GM21825 (cell line): ENCODE measurements around the gene SARDH.
"Not testable (repeated sequence)": the region's sequence is repeated elsewhere in the genome, so short reads cannot be mapped to it uniquely, and the experiment has no call there.

Experiments used
- ATAC-seq: cut with Tn5 transposase; IDR thresholded peaks from one replicate; pipeline ENCODE4 v1.9.1; 2021; ENCODE audit warnings: mild to moderate bottlenecking, moderate library complexity; ENCODE audit not compliant: unreplicated experiment

The SARDH gene

DNA sequence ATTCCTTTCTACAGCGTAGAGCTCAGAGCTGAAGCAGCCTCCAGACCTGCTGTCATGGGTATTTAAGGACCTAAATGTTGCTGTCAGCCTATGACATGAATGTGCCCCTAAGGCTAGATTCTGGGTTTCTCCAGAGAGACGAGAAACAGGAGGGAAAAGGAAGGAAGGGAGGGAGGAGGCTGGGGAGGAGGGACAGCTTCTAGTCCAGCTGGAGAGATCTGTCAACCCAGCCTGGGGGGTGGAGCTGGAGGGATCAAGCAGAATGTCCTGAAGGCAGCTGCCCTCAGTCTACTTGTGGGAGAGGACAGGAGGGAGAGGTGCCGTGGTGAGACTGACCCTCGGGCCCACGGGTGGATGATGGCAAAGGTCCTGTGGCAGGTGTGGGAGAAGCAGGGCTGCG, 103.1 kb downstream of the SARDH start:
- no peak for ATAC-seq

DNA sequence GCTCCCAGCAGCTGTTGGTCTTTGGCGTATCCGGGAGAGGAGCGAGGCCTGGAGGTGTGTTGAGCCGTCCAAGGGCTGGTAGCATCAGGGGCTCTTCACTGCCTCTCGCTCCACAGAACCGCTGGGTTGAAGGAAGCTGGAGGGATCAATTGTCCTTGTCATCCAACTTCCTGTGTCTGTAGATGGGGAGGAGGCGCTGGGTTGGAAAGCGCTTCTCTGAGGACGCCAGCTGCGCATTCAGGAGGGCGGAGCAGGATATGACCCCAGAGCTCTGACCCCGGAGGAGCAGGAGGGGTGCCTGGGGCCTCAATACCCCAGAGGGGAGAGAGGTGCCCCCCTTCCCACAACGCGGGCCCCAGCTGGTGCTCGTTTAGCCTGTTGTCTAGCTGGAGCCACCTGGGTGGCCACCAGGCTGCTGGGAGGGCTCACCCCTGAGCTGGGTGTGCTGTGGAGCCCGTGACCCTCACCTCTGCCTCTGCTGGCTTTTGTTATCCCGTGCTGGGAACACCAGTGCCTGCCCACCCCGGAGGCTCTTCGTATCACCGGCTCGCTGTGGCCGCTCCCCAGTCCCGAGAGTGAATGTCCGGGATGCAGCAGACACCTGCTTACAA, 104.0 kb downstream of the SARDH start:
- ATAC-seq, result no peak

DNA sequence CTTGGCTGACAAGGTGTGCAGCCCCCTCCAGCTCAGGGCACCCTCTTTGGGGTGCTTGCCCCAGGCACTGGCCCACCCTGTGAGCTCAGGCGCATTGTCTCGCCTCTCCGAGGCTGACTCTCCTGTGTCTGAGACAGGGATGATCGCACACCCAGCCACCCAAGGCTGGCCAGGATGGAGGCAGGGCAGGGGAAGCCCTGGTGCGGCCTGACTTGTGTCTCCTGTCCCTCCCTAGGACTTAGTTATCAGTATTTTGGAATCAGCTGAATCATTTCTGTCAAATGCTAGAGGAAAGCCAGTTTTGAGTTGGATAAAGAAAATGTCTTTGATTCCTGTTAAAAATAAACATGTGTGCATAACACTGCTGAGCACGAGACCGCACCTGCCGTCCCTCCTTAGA, 104.5 kb downstream of the SARDH start:
- ATAC-seq, result no peak

- no peak for ATAC-seq
Observed at GRCh38 chr9:133632806-133633680, 105.1 kb downstream of the SARDH start.

GRCh38 chr9:133631111-133631510, 107.0 kb downstream of the SARDH start:
- ATAC-seq, result no peak

- no peak for ATAC-seq
Observed at GRCh38 chr9:133629221-133630110, 108.7 kb downstream of the SARDH start.

DNA sequence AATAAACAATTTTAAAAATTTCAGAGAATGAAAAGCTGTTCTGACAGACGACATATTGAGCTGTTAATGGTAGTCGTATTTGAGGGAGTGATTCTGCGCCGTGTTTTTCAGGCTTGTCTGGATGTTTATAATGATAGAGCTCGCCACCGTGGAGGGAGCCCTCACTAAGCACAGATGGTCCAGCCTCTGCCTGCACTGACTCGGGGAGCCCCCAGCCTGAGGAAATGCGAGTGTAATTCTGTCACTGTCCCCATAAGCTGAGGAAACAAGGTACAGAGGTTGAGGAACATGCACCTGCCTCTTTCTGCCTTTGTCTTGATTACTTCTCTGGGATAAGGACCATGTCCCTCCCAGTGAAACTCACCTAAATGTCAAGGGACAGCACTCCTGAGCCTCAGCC, 109.4 kb downstream of the SARDH start:
- no peak for ATAC-seq

- ATAC-seq, result no peak
Observed at GRCh38 chr9:133627341-133627740, 110.8 kb downstream of the SARDH start.

DNA sequence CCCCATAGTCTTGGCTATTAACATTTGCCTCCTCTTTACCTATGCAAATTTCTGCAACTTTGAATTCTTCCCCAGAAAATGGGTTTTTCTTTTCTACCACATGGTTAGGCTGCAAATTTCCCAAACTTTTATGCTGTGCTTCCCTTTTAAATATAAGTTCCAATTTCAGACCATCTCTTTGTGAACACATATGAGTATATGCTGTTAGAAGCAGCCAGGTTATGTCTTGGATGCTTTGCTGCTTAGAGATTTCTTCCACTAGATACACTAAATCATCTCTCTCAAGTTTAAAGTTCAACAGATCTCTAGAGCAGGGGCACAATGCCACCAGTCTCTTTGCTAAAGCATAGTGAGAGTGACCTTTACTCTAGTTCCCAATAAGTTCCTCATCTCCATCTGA, 112.1 kb downstream of the SARDH start:
- ATAC-seq, result not testable (repeated sequence)

DNA sequence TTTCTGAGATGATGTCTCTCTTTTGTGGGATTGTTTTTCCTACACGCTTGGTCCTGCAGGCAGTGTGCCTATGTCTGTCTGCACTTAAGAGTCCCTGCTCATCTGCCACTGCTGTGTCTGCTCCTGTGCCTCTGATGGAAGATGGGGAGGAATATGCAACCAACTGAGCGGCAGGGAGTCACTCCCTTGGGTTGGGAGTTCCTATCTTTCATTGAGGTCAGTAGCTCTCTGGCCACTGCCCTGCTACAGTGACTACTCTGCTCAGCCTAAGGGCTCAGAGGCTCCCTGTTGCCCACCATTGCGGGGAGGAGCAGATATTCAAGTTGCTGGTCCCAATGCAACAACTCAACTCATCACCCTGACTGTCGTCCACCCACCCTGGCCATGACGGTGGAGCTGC, 115.6 kb downstream of the SARDH start:
- ATAC-seq, result no peak

- no peak for ATAC-seq
Observed at GRCh38 chr9:133621725-133622267, 116.4 kb downstream of the SARDH start.

GRCh38 chr9:133619791-133620190, 118.4 kb downstream of the SARDH start:
- no peak for ATAC-seq

DNA sequence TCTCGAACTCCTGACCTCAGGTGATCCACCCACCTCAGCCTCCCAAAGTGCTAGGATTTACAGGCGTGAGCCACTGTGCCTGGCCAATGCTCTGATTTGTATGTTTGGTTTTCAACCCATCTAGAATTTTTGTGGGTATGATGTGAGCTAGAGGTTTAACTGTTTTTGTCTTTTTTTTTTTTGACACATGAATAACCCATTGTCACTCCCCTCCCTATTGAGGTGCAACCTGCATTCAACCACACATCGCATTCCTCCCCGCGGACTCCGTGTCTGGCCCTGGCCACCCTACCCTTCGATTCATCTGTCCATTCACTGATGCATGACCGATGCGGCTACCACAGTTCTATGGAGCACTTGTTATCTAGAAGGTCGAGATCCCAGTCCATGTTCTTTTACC, 119.4 kb downstream of the SARDH start:
- no peak for ATAC-seq

GRCh38 chr9:133616643-133617405, 121.3 kb downstream of the SARDH start:
- no peak for ATAC-seq

DNA sequence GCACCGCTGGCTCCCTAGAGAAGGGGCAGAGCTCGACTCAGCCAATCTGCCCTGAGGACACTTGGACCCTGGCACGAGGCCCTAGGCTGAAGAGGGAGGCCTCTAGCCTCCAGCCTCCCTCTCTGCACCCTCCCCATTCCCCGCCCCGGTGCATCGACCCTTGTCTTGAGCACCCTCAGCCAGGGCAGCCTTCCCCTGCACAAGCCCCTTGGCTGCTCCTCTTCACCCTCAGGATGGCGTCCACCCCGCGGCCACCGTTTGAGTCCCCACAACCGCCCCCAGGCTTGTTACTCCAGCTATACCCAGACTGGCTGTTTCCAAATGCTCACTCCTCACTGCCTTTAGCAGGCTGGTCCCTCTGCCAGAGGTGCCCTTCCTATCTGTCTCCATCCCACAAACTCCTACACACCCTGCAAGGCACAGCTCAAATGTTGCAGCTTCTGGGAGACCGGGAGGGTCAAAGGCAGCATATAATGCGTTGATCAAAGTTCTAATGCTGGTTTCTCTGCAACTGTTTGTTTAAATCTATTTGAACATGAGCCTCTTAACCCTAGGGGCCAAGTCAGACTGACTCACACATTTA, 122.5 kb downstream of the SARDH start:
- ATAC-seq, result no peak

- ATAC-seq, result no peak
Observed at GRCh38 chr9:133615186-133615585, 123.0 kb downstream of the SARDH start.

DNA sequence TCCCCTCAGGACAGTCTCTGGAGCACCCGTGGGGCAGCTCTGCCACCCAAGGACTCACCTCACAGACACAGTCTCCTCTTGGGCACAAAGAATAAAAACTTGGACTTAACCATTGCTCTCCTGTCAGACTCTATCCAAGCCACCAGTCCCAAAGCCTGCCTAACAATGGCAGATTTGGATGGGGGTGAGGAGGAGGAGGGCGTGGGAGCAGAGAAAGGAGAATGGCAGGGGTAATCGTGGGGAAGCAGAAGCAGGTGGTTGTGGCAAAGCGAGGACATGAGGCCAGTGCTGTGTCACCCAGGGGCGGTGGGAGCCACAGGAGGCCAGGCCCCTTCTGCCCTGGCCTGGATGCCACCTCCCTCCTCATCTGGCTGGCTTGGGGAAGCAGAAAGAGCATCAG, 123.5 kb downstream of the SARDH start:
- no peak for ATAC-seq

- no peak for ATAC-seq
Observed at GRCh38 chr9:133614056-133614455, 124.1 kb downstream of the SARDH start.
